HL-60 (cell line): ENCODE results near the gene ARHGEF7.

Experiments
- DNase-seq, 2 experiments: peaks; one replicate each; pipeline ENCODE4 v3.0.0-alpha.2; 2010 to 2020; ENCODE audit warnings: low read depth in 1 of 2, low spot score in 1 of 2
- H3K27ac ChIP-seq: fragments of 250-450 bp; sonication (Bioruptor Pico); replicated peaks from 2 replicates; pipeline ENCODE4 v1.5.1; 2020; ENCODE audit warnings: mild to moderate bottlenecking, moderate library complexity
- H3K27me3 ChIP-seq: fragments of 250-450 bp; sonication (Bioruptor Pico); 2 replicates; pipeline ENCODE4 v1.5.1; 2021; ENCODE audit warnings: mild to moderate bottlenecking, moderate library complexity; ENCODE audit not compliant: insufficient read depth, poor library complexity, severe bottlenecking
- H3K4me3 ChIP-seq: replicated peaks from 2 replicates; pipeline ENCODE4 v1.5.1; 2011; ENCODE audit warnings: mild to moderate bottlenecking, control low read depth, low read length; ENCODE audit not compliant: insufficient read depth
- CTCF ChIP-seq: IDR thresholded peaks from one replicate; pipeline ENCODE4 v1.5.1; 2011; ENCODE audit warnings: low read length, control low read depth, inconsistent platforms; ENCODE audit not compliant: insufficient read depth
- GABPA ChIP-seq: IDR thresholded peaks from 2 replicates; pipeline ENCODE4 v1.6.1; 2012; ENCODE audit warnings: low read depth
- POLR2AphosphoS5 ChIP-seq: IDR thresholded peaks from 2 replicates; pipeline ENCODE4 v1.6.1; 2012; ENCODE audit warnings: low read depth
- REST ChIP-seq: IDR thresholded peaks from 2 replicates; pipeline ENCODE4 v1.6.1; 2012; ENCODE audit warnings: low read depth; ENCODE audit not compliant: insufficient replicate concordance
- SPI1 ChIP-seq: IDR thresholded peaks from 2 replicates; pipeline ENCODE4 v1.6.1; 2012; ENCODE audit warnings: low read depth, mild to moderate bottlenecking, borderline replicate concordance

Gene ARHGEF7

GRCh38 chr13:111174377-111175114 lies 59.4 kb downstream of the ARHGEF7 start:
- Histone ChIP-seq H3K27ac (no peak overlapping the region), H3K4me3 (no peak overlapping the region), H3K27me3 (no peaks in the 10 kb centered on the region)
- DNase-seq = no peak
- no peak for TF ChIP-seq SPI1
- no peak for TF ChIP-seq GABPA
- TF ChIP-seq POLR2AphosphoS5 = no peak
- no peak for TF ChIP-seq CTCF
- no peak for TF ChIP-seq REST

GRCh38 chr13:111175372-111175771 lies 60.3 kb downstream of the ARHGEF7 start:
- TF ChIP-seq CTCF (no peak), REST (no peak), SPI1 (no peak), POLR2AphosphoS5 (no peak), GABPA (no peak)
- no peaks in the 10 kb centered on the region for H3K27me3 ChIP-seq

GRCh38 chr13:111175935-111176334 lies 60.8 kb downstream of the ARHGEF7 start:
- H3K27ac ChIP-seq = no peak overlapping the region
- no peaks in the 10 kb centered on the region for H3K27me3 ChIP-seq
- no peak overlapping the region for H3K4me3 ChIP-seq
- TF ChIP-seq CTCF (no peak), REST (no peak), GABPA (no peak), POLR2AphosphoS5 (no peak), SPI1 (no peak)
- DNase-seq = no peak

More at GRCh38 chr13:111175372-111175771, 60.3 kb downstream of the ARHGEF7 start:
- no peak for DNase-seq
- H3K27ac ChIP-seq = no peak overlapping the region
- no peak overlapping the region for H3K4me3 ChIP-seq
